Activated T-helper 2 cell treated with anti-CD3 and anti-CD28 coated beads, Interferon-gamma antibody, Interleukin-2, Interleukin-4, amounts not matched to agents 10 μg/mL and 5 μg/mL and 100 μg/mL, durations not matched to agents 14 hours and 24 hours and 36 hours (primary cell): ENCODE measurements around the gene RNF126. TPM values are rescaled to one million over a fixed set of nuclear protein-coding genes. Genes with fewer than 3 reads are reported as not detected.

Experiments used
- DNase-seq: peaks from one replicate; pipeline ENCODE4 v3.0.0; 2021; ENCODE audit warnings: low spot score
- H3K27ac Mint-ChIP-seq: one replicate; pipeline ENCODE4 v1.8.0; 2021; ENCODE audit warnings: mixed read lengths
- H3K27me3 Mint-ChIP-seq: one replicate; pipeline ENCODE4 v1.8.0; 2021; ENCODE audit warnings: low read depth, mixed read lengths
- H3K36me3 Mint-ChIP-seq: one replicate; pipeline ENCODE4 v1.8.0; 2021; ENCODE audit warnings: low read depth, mixed read lengths
- H3K4me1 Mint-ChIP-seq: one replicate; pipeline ENCODE4 v1.8.0; 2021; ENCODE audit warnings: low read depth, mixed read lengths
- H3K4me3 Mint-ChIP-seq: one replicate; pipeline ENCODE4 v1.8.0; 2021; ENCODE audit warnings: low read depth, mild to moderate bottlenecking, moderate library complexity, mixed read lengths
- H3K9me3 Mint-ChIP-seq: one replicate; pipeline ENCODE4 v1.8.0; 2021; ENCODE audit warnings: mixed read lengths
- intact Hi-C: fragments of 100-400 bp; cut with micrococcal nuclease; formaldehyde crosslinking; loops from one replicate; pipeline ENCODE4 v1.15.1; 2023
- total RNA-seq: library from RNA; stranded (reverse); gene quantifications from 2 replicates; pipeline ENCODE4 v1.2.3, GENCODE V29; 2022

Gene RNF126
- total RNA-seq, 1 donor from 2014 or later, result 89.4 TPM

- no peak for DNase-seq
- Mint-ChIP-seq H3K4me3 (no peak overlapping the region), H3K27me3 (no peaks in the 10 kb centered on the region), H3K36me3 (no peaks in the 10 kb centered on the region), H3K9me3 (no peaks in the 10 kb centered on the region), H3K27ac (no peak overlapping the region), H3K4me1 (no peaks in the 10 kb centered on the region)
- intact Hi-C loops, result no loop called here
These were observed 61.7 kb downstream of the RNF126 start for GRCh38 chr19:601310-601709.

Other genes with a start within 250 kb of the RNF126 start
- gene SHC2, start 202.2 kb downstream of the RNF126 start, total RNA-seq, result not detected in 2 replicates
- gene MADCAM1, start 166.7 kb downstream of the RNF126 start, total RNA-seq, result 0.18 and 0.21 TPM in 2 replicates
- gene TPGS1, start 155.7 kb downstream of the RNF126 start, total RNA-seq, result 13.6 and 15.7 TPM in 2 replicates
- 53.7 and 55.7 TPM in 2 replicates for gene CDC34, start 131.5 kb downstream of the RNF126 start, total RNA-seq
- 29.9 and 31.8 TPM in 2 replicates for gene GZMM, start 119.2 kb downstream of the RNF126 start, total RNA-seq
- gene BSG, start 90.6 kb downstream of the RNF126 start, total RNA-seq, result 300 and 304 TPM in 2 replicates
- 0.52 and 0.64 TPM in 2 replicates for gene HCN2, start 73.3 kb downstream of the RNF126 start, total RNA-seq
- gene POLRMT, start 29.7 kb downstream of the RNF126 start, total RNA-seq, result 90.1 and 94.7 TPM in 2 replicates
- gene FGF22, start 23.3 kb downstream of the RNF126 start, total RNA-seq, result not detected in 2 replicates
- 6.9 and 8.0 TPM in 2 replicates for gene FSTL3, start 13.2 kb upstream of the RNF126 start, total RNA-seq
- not detected in 2 replicates for gene PRSS57, start 32.2 kb upstream of the RNF126 start, total RNA-seq
- gene PALM, start 45.7 kb upstream of the RNF126 start, total RNA-seq, result not detected in 2 replicates
- not detected in 2 replicates for gene MISP, start 87.9 kb upstream of the RNF126 start, total RNA-seq
- 735 and 739 TPM in 2 replicates for gene PTBP1, start 134.2 kb upstream of the RNF126 start, total RNA-seq
- gene PLPPR3, start 158.7 kb upstream of the RNF126 start, total RNA-seq, result not detected in 2 replicates
- gene AZU1, start 164.6 kb upstream of the RNF126 start, total RNA-seq, result not detected in 2 replicates
- gene PRTN3, start 177.8 kb upstream of the RNF126 start, total RNA-seq, result not detected in 2 replicates
- gene ELANE, start 189.1 kb upstream of the RNF126 start, total RNA-seq, result not detected in 2 replicates
- 0.94 and 1.8 TPM in 2 replicates for gene CFD, start 196.4 kb upstream of the RNF126 start, total RNA-seq
- 55.7 and 64.1 TPM in 2 replicates for gene MED16, start 230.0 kb upstream of the RNF126 start, total RNA-seq
- gene RNU6-9, start 230.3 kb upstream of the RNF126 start, total RNA-seq, result not detected in 2 replicates